Sigmoid colon (tissue), 4 donors: Measurements from ENCODE around the gene CCDC192.

Source experiments
- CTCF ChIP-seq, 4 experiments: fragments of 450-650 bp in 3 of 4; fragments of 200-600 bp in 1 of 4; IDR thresholded peaks; one replicate each; pipeline ENCODE4 v1.5.1; 2016 to 2019; ENCODE audit warnings: antibody characterized with exemption in 4 of 4, mild to moderate bottlenecking in 3 of 4, moderate library complexity in 2 of 4
- POLR2AphosphoS5 ChIP-seq, 4 donors: sonication (generic); formaldehyde crosslinking; IDR thresholded peaks; one replicate each; pipeline ENCODE4 v1.6.1; 2017; ENCODE audit warnings: antibody characterized with exemption in 4 of 4

GRCh38 chr5:127812570-127812969, 109.4 kb downstream of the CCDC192 start:
- TF ChIP-seq CTCF (IDR thresholded peaks at IDR 0.05): no peak
- no peak for TF ChIP-seq POLR2AphosphoS5 (IDR thresholded peaks at IDR 0.05)
